ENCODE results near the gene CDH4. TPM values are rescaled to one million over a fixed set of nuclear protein-coding genes. Genes with fewer than 3 reads are reported as not detected.

Gene CDH4
- total and polyA plus RNA-seq, 9 of the 15 experiments (the other 6 are each of a cell fraction or from before 2014, with no cell fraction given): 0.04 TPM; not detected in 8

GRCh38 chr20:61521687-61522420 lies 269.8 kb downstream of the CDH4 start (continued):
- no peak for TF ChIP-seq NEUROD1 (IDR thresholded peaks at IDR 0.05; ENCODE audit: borderline replicate concordance, low read depth, low read length, partially characterized antibody)
- no peak for TF ChIP-seq STAT5B (CRISPR knock-in tag; IDR thresholded peaks at IDR 0.05)
- TF ChIP-seq TCFL5 (CRISPR knock-in tag; conservative IDR thresholded peaks at IDR 0.05): no peak
- no peak for TF ChIP-seq ZZZ3 (IDR thresholded peaks at IDR 0.05)
- TF ChIP-seq PTTG1 (tag; IDR thresholded peaks at IDR 0.05; ENCODE audit: low read depth): no peak
- TF ChIP-seq CHD2 (IDR thresholded peaks at IDR 0.05; ENCODE audit: low read depth, low read length): no peak
- no peak for TF ChIP-seq ZBTB26 (CRISPR knock-in tag; IDR thresholded peaks at IDR 0.05)
- TF ChIP-seq HMGXB4 (CRISPR knock-in tag; IDR thresholded peaks at IDR 0.05): no peak
- no peak for TF ChIP-seq MBD1 (CRISPR knock-in tag; IDR thresholded peaks at IDR 0.05)
- no peak for TF ChIP-seq ZNF232 (CRISPR knock-in tag; IDR thresholded peaks at IDR 0.05)
- TF ChIP-seq DACH1 (IDR thresholded peaks at IDR 0.05; ENCODE audit: partially characterized antibody): no peak
- no peak for TF ChIP-seq UBTF (IDR thresholded peaks at IDR 0.05; ENCODE audit: borderline replicate concordance in 1 of 2, low read depth in 2 of 2, low read length in 2 of 2)
- TF ChIP-seq ATF4 (CRISPR knock-in tag; IDR thresholded peaks at IDR 0.05): no peak
- TF ChIP-seq TAF9B (IDR thresholded peaks at IDR 0.05; ENCODE audit: partially characterized antibody): no peak
- TF ChIP-seq DLX4 (CRISPR knock-in tag; IDR thresholded peaks at IDR 0.05): no peak
- TF ChIP-seq RBM17 (IDR thresholded peaks at IDR 0.05; ENCODE audit: borderline replicate concordance, low read depth, low read length): no peak
- TF ChIP-seq PTBP1 (IDR thresholded peaks at IDR 0.05; ENCODE audit: low read depth, low read length): no peak
- TF ChIP-seq TAL1 (IDR thresholded peaks at IDR 0.05): peak; percentile 59; the same call in 1 of the 2 replicates
- TF ChIP-seq ZNF764 (CRISPR knock-in tag; IDR thresholded peaks at IDR 0.05; ENCODE audit: low read depth): no peak
- TF ChIP-seq ZNF586 (CRISPR knock-in tag; conservative IDR thresholded peaks at IDR 0.05): no peak
